Stomach (tissue), 9 donors: ENCODE measurements around the gene ARAP2. TPM values are rescaled to one million over a fixed set of nuclear protein-coding genes. Genes with fewer than 3 reads are reported as not detected.

Experiments used
- DNase-seq, 2 donors: peaks; one replicate each; pipeline versions ENCODE4 v3.0.0 to v3.0.0-alpha.2; 2013 to 2019
- H3K27ac ChIP-seq, 5 donors: fragments of 200-600 bp in 4 of 5; sonication (generic) in 4 of 5; one replicate each; pipeline ENCODE4 v1.5.1; 2013 to 2019; ENCODE audit warnings: mild to moderate bottlenecking in 1 of 5, moderate library complexity in 1 of 5
- H3K27me3 ChIP-seq, 3 donors: fragments of 200-600 bp; sonication (generic); one replicate each; pipeline ENCODE4 v1.5.1; 2017 to 2019; ENCODE audit warnings: mixed run types in 1 of 3
- H3K36me3 ChIP-seq, 4 donors: fragments of 200-600 bp; sonication (generic); 1 replicate in 3 of 4; 2 replicates in 1 of 4; pipeline ENCODE4 v1.5.1; 2016 to 2019
- H3K4me1 ChIP-seq, 4 donors: fragments of 200-600 bp; sonication (generic); one replicate each; pipeline ENCODE4 v1.5.1; 2016 to 2019
- H3K4me3 ChIP-seq, 4 donors: fragments of 200-600 bp; sonication (generic) in 3 of 4; one replicate each; pipeline ENCODE4 v1.5.1; 2016 to 2019; ENCODE audit warnings: mild to moderate bottlenecking in 1 of 4
- H3K9me3 ChIP-seq, 4 donors: fragments of 200-600 bp; sonication (generic); one replicate each; pipeline ENCODE4 v1.5.1; 2016 to 2019
- EP300 ChIP-seq: sonication (generic); formaldehyde crosslinking; IDR thresholded peaks from one replicate; pipeline ENCODE4 v1.6.1; 2017; ENCODE audit warnings: antibody characterized with exemption
- POLR2A ChIP-seq, 4 donors: fragments of 450-650 bp; IDR thresholded peaks; one replicate each; pipeline ENCODE4 v1.6.1; 2016; ENCODE audit warnings: antibody characterized with exemption in 4 of 4, control low read depth in 2 of 4, mild to moderate bottlenecking in 1 of 4, moderate library complexity in 1 of 4
- POLR2AphosphoS5 ChIP-seq, 3 donors: sonication (generic); formaldehyde crosslinking; IDR thresholded peaks; one replicate each; pipeline ENCODE4 v1.6.1; 2016; ENCODE audit warnings: antibody characterized with exemption in 3 of 3
- WGBS, 5 donors: extraction: QIAGEN DNeasy Blood & Tissue Kit in 3 of 5; methylation state at CpG; one replicate each; pipeline versions ENCODE4 v1.1.5 to v1.1.7; 2013 to 2018; 5-methylcytosine and 5-hydroxymethylcytosine counted together
- intact Hi-C: fragments of 100-400 bp; cut with DNase I; formaldehyde crosslinking; loops from one replicate; pipeline ENCODE4 v1.15.1; 2023; ENCODE audit warnings: low total_unique reads
- polyA plus RNA-seq, 3 donors: library from polyadenylated mRNA; stranded (reverse); fragments of 200-250 nt; gene quantifications; one replicate each; pipeline ENCODE4 v1.2.3, GENCODE V29; 2013
- total RNA-seq, 5 donors: library from RNA; depleted of rRNA; stranded (reverse); fragments of >200 nt; gene quantifications; one replicate each; pipeline versions ENCODE4 v1.1.0 to v1.2.3, GENCODE V29; 2014 to 2016
- TF ChIP-seq, protein P1 (sequence below), 7 experiments: fragments of 450-650 bp in 4 of 7; fragments of 200-600 bp in 3 of 7; sonication (generic) in 3 of 7; IDR thresholded peaks; one replicate each; pipeline ENCODE4 v1.5.1; 2016 to 2019; ENCODE audit warnings: antibody characterized with exemption in 7 of 7, control low read depth in 2 of 7, mild to moderate bottlenecking in 1 of 7
- donor health status: healthy with polysubstance abuse.
- donor health status: Bipolar disorder and iron deficiency.
- donor health status: healthy.

ARAP2 gene
- total and polyA plus RNA-seq, 8 donors: 2.2 to 69.4 (median 19.1) TPM

GRCh38 chr4:36051634-36052033 lies 192.7 kb downstream of the ARAP2 start:
- 83 to 88% (median 84%) methylated on average over 4 of the region's 4 CpGs for WGBS, 5 donors
- intact Hi-C loops: no loop called here
- Histone ChIP-seq H3K36me3 (no peaks in the 10 kb centered on the region), H3K4me3 (no peak overlapping the region), H3K27me3 (no peaks in the 10 kb centered on the region), H3K27ac (no peak overlapping the region), H3K9me3 (no peaks in the 10 kb centered on the region), H3K4me1 (no peaks in the 10 kb centered on the region)
- no peak for DNase-seq
- TF ChIP-seq, protein P1, sequence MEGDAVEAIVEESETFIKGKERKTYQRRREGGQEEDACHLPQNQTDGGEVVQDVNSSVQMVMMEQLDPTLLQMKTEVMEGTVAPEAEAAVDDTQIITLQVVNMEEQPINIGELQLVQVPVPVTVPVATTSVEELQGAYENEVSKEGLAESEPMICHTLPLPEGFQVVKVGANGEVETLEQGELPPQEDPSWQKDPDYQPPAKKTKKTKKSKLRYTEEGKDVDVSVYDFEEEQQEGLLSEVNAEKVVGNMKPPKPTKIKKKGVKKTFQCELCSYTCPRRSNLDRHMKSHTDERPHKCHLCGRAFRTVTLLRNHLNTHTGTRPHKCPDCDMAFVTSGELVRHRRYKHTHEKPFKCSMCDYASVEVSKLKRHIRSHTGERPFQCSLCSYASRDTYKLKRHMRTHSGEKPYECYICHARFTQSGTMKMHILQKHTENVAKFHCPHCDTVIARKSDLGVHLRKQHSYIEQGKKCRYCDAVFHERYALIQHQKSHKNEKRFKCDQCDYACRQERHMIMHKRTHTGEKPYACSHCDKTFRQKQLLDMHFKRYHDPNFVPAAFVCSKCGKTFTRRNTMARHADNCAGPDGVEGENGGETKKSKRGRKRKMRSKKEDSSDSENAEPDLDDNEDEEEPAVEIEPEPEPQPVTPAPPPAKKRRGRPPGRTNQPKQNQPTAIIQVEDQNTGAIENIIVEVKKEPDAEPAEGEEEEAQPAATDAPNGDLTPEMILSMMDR (IDR thresholded peaks at IDR 0.05): no peak
- TF ChIP-seq EP300 (no peak), POLR2AphosphoS5 (IDR thresholded peaks at IDR 0.05) (no peak), POLR2A (IDR thresholded peaks at IDR 0.05) (no peak)

DNA sequence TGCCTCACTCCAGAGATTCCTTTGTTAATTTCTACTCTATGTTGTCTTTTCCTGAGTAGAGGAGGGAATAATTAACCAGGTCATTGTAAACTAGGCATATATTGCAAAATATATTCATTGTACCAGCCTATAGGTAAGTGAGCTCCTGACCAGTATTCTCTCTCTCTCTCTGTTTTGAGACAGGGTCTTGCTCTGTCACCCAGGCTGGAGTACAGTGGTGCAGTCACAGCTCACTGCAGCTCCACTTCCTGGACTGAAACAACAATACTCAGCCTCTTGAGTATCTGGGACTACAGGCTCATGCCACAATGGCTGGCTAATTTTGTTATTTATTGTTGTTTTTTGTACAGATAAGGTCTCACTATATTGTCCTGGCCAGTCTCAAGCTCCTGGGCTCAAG lies 198.3 kb downstream of the ARAP2 start:
- Histone ChIP-seq H3K4me3 (no peak overlapping the region), H3K27ac (no peak overlapping the region), H3K4me1 (no peaks in the 10 kb centered on the region), H3K27me3 (no peaks in the 10 kb centered on the region), H3K36me3 (no peaks in the 10 kb centered on the region), H3K9me3 (no peaks in the 10 kb centered on the region)
- intact Hi-C loops: no loop called here
- DNase-seq: no peak
- TF ChIP-seq EP300 (no peak), POLR2A (IDR thresholded peaks at IDR 0.05) (no peak), POLR2AphosphoS5 (IDR thresholded peaks at IDR 0.05) (no peak)
- TF ChIP-seq, protein P1 (IDR thresholded peaks at IDR 0.05): no peak

GRCh38 chr4:36043901-36044300 lies 200.4 kb downstream of the ARAP2 start:
- Histone ChIP-seq H3K4me3 (no peak overlapping the region), H3K9me3 (no peaks in the 10 kb centered on the region), H3K27ac (no peak overlapping the region), H3K27me3 (no peaks in the 10 kb centered on the region), H3K4me1 (no peaks in the 10 kb centered on the region), H3K36me3 (no peaks in the 10 kb centered on the region)
- WGBS, 5 donors: 83 to 93% (median 88%) methylated on average over 6 of the region's 6 CpGs
- intact Hi-C loops: no loop called here
- TF ChIP-seq POLR2A (IDR thresholded peaks at IDR 0.05) (no peak), EP300 (no peak), POLR2AphosphoS5 (IDR thresholded peaks at IDR 0.05) (no peak)
- TF ChIP-seq, protein P1 (IDR thresholded peaks at IDR 0.05): no peak
- DNase-seq: no peak

GRCh38 chr4:36043241-36043640 lies 201.1 kb downstream of the ARAP2 start:
- 90 to 95% (median 92%) methylated on average over 4 of the region's 4 CpGs for WGBS, 5 donors
- intact Hi-C loops: no loop called here
- H3K27ac ChIP-seq: no peak overlapping the region
- no peaks in the 10 kb centered on the region for H3K36me3 ChIP-seq
- TF ChIP-seq, protein P1 (IDR thresholded peaks at IDR 0.05): no peak
- TF ChIP-seq EP300 (no peak), POLR2AphosphoS5 (IDR thresholded peaks at IDR 0.05) (no peak), POLR2A (IDR thresholded peaks at IDR 0.05) (no peak)
- H3K9me3 ChIP-seq: no peaks in the 10 kb centered on the region
- no peak overlapping the region for H3K4me3 ChIP-seq
- DNase-seq: no peak
- no peaks in the 10 kb centered on the region for H3K27me3 ChIP-seq
- no peaks in the 10 kb centered on the region for H3K4me1 ChIP-seq
